HCT116 (cell line): ENCODE data around the gene SEC22A. TPM values are rescaled to one million over a fixed set of nuclear protein-coding genes. Genes with fewer than 3 reads are reported as not detected.

Experiments used
- ATAC-seq: fragments of 200-7000 bp; cut with Tn5 transposase; 2 replicates; pipeline ENCODE4 v1.9.1; 2020; ENCODE audit warnings: mild to moderate bottlenecking, moderate library complexity
- BruUV-seq: library from RNA; stranded (reverse); fragments of 400-500 nt; replicated peaks from 2 replicates; lab custom pipeline; 2021; lab: Mats Ljungman, UMichigan
- CTCF ChIA-PET: fragments of 300-600 bp; sonication (Branson Sonifier 250); formaldehyde crosslinking; loops from one replicate; lab custom pipeline; 2021; ENCODE audit warnings: antibody characterized with exemption; lab: Charles Lee
- POLR2A ChIA-PET: fragments of 300-600, 350-600 bp; sonication (Branson Sonifier 250); formaldehyde crosslinking; loops from one replicate; lab custom pipeline; 2021; ENCODE audit warnings: antibody characterized with exemption; lab: Charles Lee
- RAD21 ChIA-PET, 2 experiments: fragments of 300-600 bp; sonication (Branson Sonifier 250); formaldehyde crosslinking; loops; one replicate each; lab custom pipeline; 2023; ENCODE audit warnings: low total read pairs in 2 of 2; ENCODE audit not compliant: uncharacterized antibody in 2 of 2, unreplicated experiment in 2 of 2, low non-redundant PET in 1 of 2; lab: Charles Lee
- DNase-seq: peaks from one replicate; pipeline ENCODE4 v3.0.0-alpha.2; 2010; ENCODE audit warnings: low read depth, low spot score
- H2AFZ ChIP-seq: fragments of 200-600 bp; shearing (Covaris generic), sonication (generic); 2 replicates; pipeline ENCODE4 v1.6.1; 2017; ENCODE audit warnings: low read depth, mixed run types, mixed read lengths, antibody characterized with exemption, low read length; ENCODE audit not compliant: poor library complexity, severe bottlenecking
- H3K27ac ChIP-seq: 2 replicates; pipeline ENCODE4 v1.5.1; 2012; ENCODE audit warnings: low read depth, low read length
- H3K27me3 ChIP-seq: fragments of 200-600 bp; sonication (generic); 2 replicates; pipeline ENCODE4 v1.6.1; 2016; ENCODE audit warnings: mixed run types, low read length, mixed read lengths; ENCODE audit not compliant: insufficient read depth
- H3K36me3 ChIP-seq, 2 experiments: fragments of 200-500 bp in 1 of 2; fragments of 200-600 bp in 1 of 2; sonication (Bioruptor generic) in 1 of 2; sonication (generic) in 1 of 2; 2 replicates each; pipeline versions ENCODE4 v1.5.1 to v1.6.1; 2014 to 2016; ENCODE audit warnings: low read length in 2 of 2, inconsistent platforms in 1 of 2, mixed read lengths in 1 of 2, mixed run types in 1 of 2; ENCODE audit not compliant: insufficient read depth in 2 of 2, control insufficient read depth in 1 of 2
- H3K4me1 ChIP-seq, 2 experiments: fragments of 200-600 bp in 1 of 2; sonication (generic) in 1 of 2; 2 replicates each; pipeline versions ENCODE4 v1.5.1 to v1.6.1; 2012 to 2017; ENCODE audit warnings: low read length in 2 of 2, inconsistent platforms in 1 of 2, mild to moderate bottlenecking in 1 of 2, mixed read lengths in 1 of 2, mixed run types in 1 of 2, moderate library complexity in 1 of 2; ENCODE audit not compliant: insufficient read depth in 2 of 2, control insufficient read depth in 1 of 2
- H3K4me2 ChIP-seq: fragments of 200-600 bp; sonication (generic); 2 replicates; pipeline ENCODE4 v1.6.1; 2017; ENCODE audit warnings: mixed run types, low read length, mixed read lengths
- H3K4me3 ChIP-seq, 2 experiments: fragments of 200-600 bp in 1 of 2; sonication (generic) in 1 of 2; replicated peaks in 1 of 2; 2 replicates each; pipeline ENCODE4 v1.5.1; 2011 to 2016; ENCODE audit warnings: low read length in 2 of 2, control low read depth in 1 of 2, low read depth in 1 of 2, mild to moderate bottlenecking in 1 of 2, mixed read lengths in 1 of 2, mixed run types in 1 of 2
- H3K79me2 ChIP-seq: fragments of 200-600 bp; sonication (generic); 2 replicates; pipeline ENCODE4 v1.6.1; 2017; ENCODE audit warnings: mild to moderate bottlenecking, mixed run types, low read length, moderate library complexity, mixed read lengths; ENCODE audit not compliant: insufficient read depth
- H3K9ac ChIP-seq: fragments of 200-600 bp; sonication (generic); 2 replicates; pipeline ENCODE4 v1.6.1; 2016; ENCODE audit warnings: low read length, mixed read lengths
- H3K9me2 ChIP-seq: fragments of 200-600 bp; sonication (generic), shearing (Covaris generic); 2 replicates; pipeline ENCODE4 v1.6.1; 2017; ENCODE audit warnings: mixed run types, mild to moderate bottlenecking, moderate library complexity; ENCODE audit not compliant: insufficient read depth
- H3K9me3 ChIP-seq, 2 experiments: fragments of 200-500 bp in 1 of 2; fragments of 200-600 bp in 1 of 2; sonication (Bioruptor generic) in 1 of 2; sonication (generic) in 1 of 2; 2 replicates each; pipeline ENCODE4 v1.6.1; 2014 to 2017; ENCODE audit warnings: low read length in 2 of 2, mixed read lengths in 2 of 2, inconsistent platforms in 1 of 2, low read depth in 1 of 2, mild to moderate bottlenecking in 1 of 2, mixed run types in 1 of 2, moderate library complexity in 1 of 2; ENCODE audit not compliant: control insufficient read depth in 1 of 2, insufficient read depth in 1 of 2
- H4K20me1 ChIP-seq: fragments of 200-600 bp; sonication (generic), shearing (Covaris generic); 2 replicates; pipeline ENCODE4 v1.6.1; 2017; ENCODE audit warnings: mixed run types, mild to moderate bottlenecking, moderate library complexity; ENCODE audit not compliant: insufficient read depth
- ATF3 ChIP-seq: IDR thresholded peaks from 2 replicates; pipeline ENCODE4 v1.6.1; 2012
- EGR1 ChIP-seq: IDR thresholded peaks from 2 replicates; pipeline ENCODE4 v1.6.1; 2012; ENCODE audit warnings: low read depth
- ELF1 ChIP-seq: IDR thresholded peaks from 2 replicates; pipeline ENCODE4 v1.6.1; 2012; ENCODE audit warnings: low read depth, borderline replicate concordance
- EZH2 ChIP-seq: fragments of 200-600 bp; sonication (generic); IDR thresholded peaks from 2 replicates; pipeline ENCODE4 v1.6.1; 2017; ENCODE audit warnings: antibody characterized with exemption, mixed run types
- EZH2phosphoT487 ChIP-seq: fragments of 200-600 bp; IDR thresholded peaks from 2 replicates; pipeline ENCODE4 v1.6.1; 2018; ENCODE audit warnings: antibody characterized with exemption, borderline replicate concordance
- FOSL1 ChIP-seq: IDR thresholded peaks from 2 replicates; pipeline ENCODE4 v1.6.1; 2012; ENCODE audit warnings: low read depth
- JUND ChIP-seq: IDR thresholded peaks from 2 replicates; pipeline ENCODE4 v1.6.1; 2012
- MAX ChIP-seq: IDR thresholded peaks from 2 replicates; pipeline ENCODE4 v1.6.1; 2012
- POLR2A ChIP-seq: IDR thresholded peaks from 2 replicates; pipeline ENCODE4 v1.7.0; 2011; ENCODE audit warnings: borderline replicate concordance; ENCODE audit not compliant: insufficient read depth, insufficient read length; ENCODE audit errors: extremely low read depth
- POLR2AphosphoS5 ChIP-seq: IDR thresholded peaks from 2 replicates; pipeline ENCODE4 v1.6.1; 2011; ENCODE audit warnings: mild to moderate bottlenecking, low read depth, low read length, moderate library complexity
- RAD21 ChIP-seq: IDR thresholded peaks from 2 replicates; pipeline ENCODE4 v1.6.1; 2012; ENCODE audit warnings: low read depth, mild to moderate bottlenecking
- REST ChIP-seq: IDR thresholded peaks from 2 replicates; pipeline ENCODE4 v1.6.1; 2012; ENCODE audit warnings: low read depth
- SIN3A ChIP-seq: IDR thresholded peaks from 2 replicates; pipeline ENCODE4 v1.6.1; 2012; ENCODE audit warnings: low read depth
- SP1 ChIP-seq: IDR thresholded peaks from 2 replicates; pipeline ENCODE4 v1.6.1; 2012; ENCODE audit warnings: low read depth
- SRF ChIP-seq: IDR thresholded peaks from 2 replicates; pipeline ENCODE4 v1.6.1; 2012; ENCODE audit warnings: low read depth
- TCF7L2 ChIP-seq: IDR thresholded peaks from 2 replicates; pipeline ENCODE4 v1.7.0; 2011; ENCODE audit warnings: borderline replicate concordance, inconsistent platforms; ENCODE audit not compliant: insufficient read depth, insufficient read length; ENCODE audit errors: extremely low read depth
- YY1 ChIP-seq: IDR thresholded peaks from 2 replicates; pipeline ENCODE4 v1.6.1; 2011; ENCODE audit warnings: low read length, low read depth, moderate library complexity, mild to moderate bottlenecking; ENCODE audit not compliant: insufficient replicate concordance; ENCODE audit errors: extremely low read depth
- ZBTB33 ChIP-seq: IDR thresholded peaks from 2 replicates; pipeline ENCODE4 v1.6.1; 2011; ENCODE audit warnings: mild to moderate bottlenecking, low read length, moderate library complexity; ENCODE audit not compliant: insufficient replicate concordance; ENCODE audit errors: extremely low read depth
- ZFX ChIP-seq: fragments of 450-650 bp; IDR thresholded peaks from 2 replicates; pipeline ENCODE4 v1.6.1; 2017
- ZNF274 ChIP-seq: fragments of 200-500 bp; sonication (Bioruptor generic); IDR thresholded peaks from 2 replicates; pipeline ENCODE4 v1.6.1; 2014; ENCODE audit warnings: mild to moderate bottlenecking, low read depth, low read length, inconsistent platforms
- intact Hi-C: fragments of 100-400 bp; cut with micrococcal nuclease; formaldehyde crosslinking; loops from 2 replicates; pipeline ENCODE4 v1.10.0; 2022
- total RNA-seq: library from RNA; stranded (reverse); gene quantifications from one replicate; pipeline ENCODE4 v1.2.1, GENCODE V29; 2021; ENCODE audit not compliant: unreplicated experiment

SEC22A gene
- total RNA-seq, 1 experiment from 2014 or later, result 10.6 TPM

- H3K4me1 ChIP-seq, result no peaks in the 10 kb centered on the region
- no peak overlapping the region for H3K9ac ChIP-seq
- no peak overlapping the region for H3K4me3 ChIP-seq
- no peaks in the 10 kb centered on the region; the same call in 1 of the 2 replicates for H4K20me1 ChIP-seq
- H3K9me2 ChIP-seq, result no peaks in the 10 kb centered on the region
- H3K36me3 ChIP-seq, result peaks cover 24 to 42% of the 10 kb centered on the region in 2 experiments
- ATAC-seq (no peak), DNase-seq (no peak)
- H3K27ac ChIP-seq, result no peak overlapping the region
- POLR2A ChIA-PET, result no interaction called here
- CTCF ChIA-PET, result no interaction called here
- BruUV-seq, result no TSS peak
- no peak overlapping the region for H3K4me2 ChIP-seq
- H2AFZ ChIP-seq, result no peak overlapping the region
- H3K27me3 ChIP-seq, result no peaks in the 10 kb centered on the region
- no peaks in the 10 kb centered on the region for H3K9me3 ChIP-seq
- intact Hi-C loops, result no loop called here
- RAD21 ChIA-PET, result no interaction called here
- TF ChIP-seq ATF3 (no peak), RAD21 (no peak), ZNF274 (no peak), REST (no peak), SIN3A (no peak), ELF1 (no peak), SRF (no peak), MAX (no peak), ZFX (no peak), POLR2AphosphoS5 (no peak), SP1 (no peak), EZH2phosphoT487 (no peak), FOSL1 (no peak), TCF7L2 (no peak), EZH2 (no peak), ZBTB33 (no peak), JUND (no peak), POLR2A (no peak), YY1 (no peak), EGR1 (no peak)
- H3K79me2 ChIP-seq, result no peaks in the 10 kb centered on the region
Observed at GRCh38 chr3:123156276-123156995, 45.3 kb upstream of the SEC22A start.
